H1 (cell line): ENCODE results near the gene PIK3CG. TPM values are rescaled to one million over a fixed set of nuclear protein-coding genes. Genes with fewer than 3 reads are reported as not detected.

ENCODE experiments used
- ASH2L ChIP-seq: fragments of 200-600, 300-600 bp; sonication (generic); IDR thresholded peaks from one replicate; pipeline ENCODE4 v1.7.1; 2017; ENCODE audit warnings: low read length
- CHD7 ChIP-seq: fragments of 300-600 bp; sonication (generic); IDR thresholded peaks from 2 replicates; pipeline ENCODE4 v1.7.1; 2012; ENCODE audit warnings: low read length, moderate library complexity, mild to moderate bottlenecking, inconsistent platforms; ENCODE audit not compliant: insufficient replicate concordance
- FOSL1 ChIP-seq: IDR thresholded peaks from 2 replicates; pipeline ENCODE4 v1.6.1; 2011; ENCODE audit warnings: mild to moderate bottlenecking, low read depth, low read length, moderate library complexity; ENCODE audit not compliant: insufficient read depth
- KDM1A ChIP-seq: fragments of 200-600, 300-600 bp; sonication (generic); IDR thresholded peaks from 2 replicates; pipeline ENCODE4 v1.7.1; 2016; ENCODE audit warnings: mild to moderate bottlenecking, low read length, borderline replicate concordance
- RXRA ChIP-seq: IDR thresholded peaks from 2 replicates; pipeline ENCODE4 v1.6.1; 2011; ENCODE audit warnings: low read depth, mild to moderate bottlenecking, low read length, moderate library complexity; ENCODE audit not compliant: insufficient read depth
- SIX5 ChIP-seq: IDR thresholded peaks from 2 replicates; pipeline ENCODE4 v1.6.1; 2011; ENCODE audit warnings: mild to moderate bottlenecking, low read depth, low read length
- polyA plus RNA-seq, 7 experiments: library from polyadenylated mRNA; depleted of rRNA in 3 of 7; stranded (reverse) in 5 of 7; unstranded in 2 of 7; fragments of >200 nt in 5 of 7; fragments of 200-250 nt in 2 of 7; gene quantifications; 1 replicate in 5 of 7; 2 replicates in 1 of 7; 4 replicates in 1 of 7; pipeline versions ENCODE4 v1.2.1 to v1.2.3, GENCODE V29; 2011 to 2013; ENCODE audit warnings: missing spikeins in 2 of 7, mixed read lengths in 2 of 7
- total RNA-seq: library from RNA; stranded (reverse); fragmentation: NEBNext Ultra II Directional; extraction: Animal tissue kit (Norgen Biotek cat#: 25700); gene quantifications from 2 replicates; pipeline ENCODE4 v1.2.1, GENCODE V29; 2021

PIK3CG gene
- total and polyA plus RNA-seq, 2 of the 8 experiments (the other 6 are each of a cell fraction or from before 2014, with no cell fraction given) = not detected

GRCh38 chr7:106870528-106870927, 5.4 kb downstream of the PIK3CG start (continued):
- TF ChIP-seq CHD7 (no peak), KDM1A (no peak), FOSL1 (no peak), ASH2L (no peak), RXRA (no peak), SIX5 (no peak)
